Measurements from ENCODE around the gene ABCA3.

DNA sequence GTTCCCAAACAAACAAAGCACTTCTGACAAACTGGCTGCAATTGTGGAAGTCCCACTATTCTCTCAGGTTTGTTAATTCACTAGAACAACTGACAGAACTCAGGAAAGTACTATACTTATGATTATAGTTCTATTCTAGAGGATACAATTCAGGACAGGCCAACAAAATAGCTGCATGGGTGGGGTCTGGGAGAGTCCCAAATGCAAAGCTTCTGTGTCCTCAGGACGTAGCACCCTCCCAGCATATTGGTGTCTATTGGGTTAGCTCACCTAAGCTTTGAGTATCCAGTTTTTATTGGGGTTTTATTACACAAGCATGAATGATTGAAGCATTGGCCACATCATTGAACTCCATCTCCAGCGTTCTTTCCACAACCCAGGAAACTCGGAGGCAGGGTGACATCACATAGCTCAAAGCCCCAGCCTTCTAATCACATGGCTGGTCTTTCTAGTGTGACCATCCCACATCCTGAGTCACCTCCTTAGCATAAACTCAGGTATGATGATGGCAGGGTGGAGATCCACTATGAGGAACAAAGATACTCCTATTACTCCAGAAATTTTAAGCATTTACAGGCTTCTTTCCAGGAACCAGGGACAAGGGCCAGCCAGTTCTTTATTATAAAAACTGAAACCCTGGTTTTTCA is 44.8 kb upstream of the ABCA3 start:
- TF ChIP-seq, protein P1, sequence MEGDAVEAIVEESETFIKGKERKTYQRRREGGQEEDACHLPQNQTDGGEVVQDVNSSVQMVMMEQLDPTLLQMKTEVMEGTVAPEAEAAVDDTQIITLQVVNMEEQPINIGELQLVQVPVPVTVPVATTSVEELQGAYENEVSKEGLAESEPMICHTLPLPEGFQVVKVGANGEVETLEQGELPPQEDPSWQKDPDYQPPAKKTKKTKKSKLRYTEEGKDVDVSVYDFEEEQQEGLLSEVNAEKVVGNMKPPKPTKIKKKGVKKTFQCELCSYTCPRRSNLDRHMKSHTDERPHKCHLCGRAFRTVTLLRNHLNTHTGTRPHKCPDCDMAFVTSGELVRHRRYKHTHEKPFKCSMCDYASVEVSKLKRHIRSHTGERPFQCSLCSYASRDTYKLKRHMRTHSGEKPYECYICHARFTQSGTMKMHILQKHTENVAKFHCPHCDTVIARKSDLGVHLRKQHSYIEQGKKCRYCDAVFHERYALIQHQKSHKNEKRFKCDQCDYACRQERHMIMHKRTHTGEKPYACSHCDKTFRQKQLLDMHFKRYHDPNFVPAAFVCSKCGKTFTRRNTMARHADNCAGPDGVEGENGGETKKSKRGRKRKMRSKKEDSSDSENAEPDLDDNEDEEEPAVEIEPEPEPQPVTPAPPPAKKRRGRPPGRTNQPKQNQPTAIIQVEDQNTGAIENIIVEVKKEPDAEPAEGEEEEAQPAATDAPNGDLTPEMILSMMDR (IDR thresholded peaks at IDR 0.05; ENCODE audit: low read depth, low read length), result no peak
- TF ChIP-seq, protein P2, sequence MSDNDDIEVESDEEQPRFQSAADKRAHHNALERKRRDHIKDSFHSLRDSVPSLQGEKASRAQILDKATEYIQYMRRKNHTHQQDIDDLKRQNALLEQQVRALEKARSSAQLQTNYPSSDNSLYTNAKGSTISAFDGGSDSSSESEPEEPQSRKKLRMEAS (IDR thresholded peaks at IDR 0.05; ENCODE audit: low read depth, low read length), result no peak
- no peak for TF ChIP-seq POLR2A (IDR thresholded peaks at IDR 0.05; ENCODE audit: extremely low read depth, insufficient read length)
